ENCODE data around the gene ZMIZ1.

The ZMIZ1 gene

GRCh38 chr10:79116801-79117723 lies 48.3 kb downstream of the ZMIZ1 start:
- DNase-seq (ENCODE audit: low read depth, low spot score): peak; percentile 46

GRCh38 chr10:79118286-79119202 lies 49.8 kb downstream of the ZMIZ1 start:
- DNase-seq (ENCODE audit: low read depth, low spot score): no peak

- DNase-seq (ENCODE audit: low read depth, low spot score): no peak
Observed at GRCh38 chr10:79119306-79119705, 50.5 kb downstream of the ZMIZ1 start.

- DNase-seq (ENCODE audit: low read depth, low spot score): peak; percentile 74
Observed at GRCh38 chr10:79123547-79123963, 54.8 kb downstream of the ZMIZ1 start.

- no peak for DNase-seq (ENCODE audit: low read depth, low spot score)
Observed at GRCh38 chr10:79124066-79124465, 55.3 kb downstream of the ZMIZ1 start.

GRCh38 chr10:79125092-79125491 lies 56.3 kb downstream of the ZMIZ1 start:
- DNase-seq (ENCODE audit: low read depth, low spot score): no peak

GRCh38 chr10:79126351-79127080 lies 57.8 kb downstream of the ZMIZ1 start:
- no peak for DNase-seq (ENCODE audit: low read depth, low spot score)

- peak; percentile 69 for DNase-seq (ENCODE audit: low read depth, low spot score)
Observed at GRCh38 chr10:79127151-79127961, 58.6 kb downstream of the ZMIZ1 start.

- DNase-seq (ENCODE audit: low read depth, low spot score): no peak
Observed at GRCh38 chr10:79128241-79128922, 59.6 kb downstream of the ZMIZ1 start.

- DNase-seq (ENCODE audit: low read depth, low spot score): no peak
Observed at GRCh38 chr10:79128923-79129305, 60.1 kb downstream of the ZMIZ1 start.

- peak; percentile 81 for DNase-seq (ENCODE audit: low read depth, low spot score)
Observed at GRCh38 chr10:79129361-79129997, 60.7 kb downstream of the ZMIZ1 start.

GRCh38 chr10:79130255-79130654 lies 61.5 kb downstream of the ZMIZ1 start:
- DNase-seq (ENCODE audit: low read depth, low spot score): no peak

GRCh38 chr10:79130846-79131245 lies 62.1 kb downstream of the ZMIZ1 start:
- no peak for DNase-seq (ENCODE audit: low read depth, low spot score)

- no peak for DNase-seq (ENCODE audit: low read depth, low spot score)
Observed at GRCh38 chr10:79131836-79132631, 63.3 kb downstream of the ZMIZ1 start.

- DNase-seq (ENCODE audit: low read depth, low spot score): no peak
Observed at GRCh38 chr10:79132681-79133381, 64.1 kb downstream of the ZMIZ1 start.

- DNase-seq (ENCODE audit: low read depth, low spot score): no peak
Observed at GRCh38 chr10:79133416-79133815, 64.7 kb downstream of the ZMIZ1 start.

- DNase-seq (ENCODE audit: low read depth, low spot score): no peak
Observed at GRCh38 chr10:79135790-79136189, 67.0 kb downstream of the ZMIZ1 start.
